ENCODE data around the gene ZNF274.

The ZNF274 gene

DNA sequence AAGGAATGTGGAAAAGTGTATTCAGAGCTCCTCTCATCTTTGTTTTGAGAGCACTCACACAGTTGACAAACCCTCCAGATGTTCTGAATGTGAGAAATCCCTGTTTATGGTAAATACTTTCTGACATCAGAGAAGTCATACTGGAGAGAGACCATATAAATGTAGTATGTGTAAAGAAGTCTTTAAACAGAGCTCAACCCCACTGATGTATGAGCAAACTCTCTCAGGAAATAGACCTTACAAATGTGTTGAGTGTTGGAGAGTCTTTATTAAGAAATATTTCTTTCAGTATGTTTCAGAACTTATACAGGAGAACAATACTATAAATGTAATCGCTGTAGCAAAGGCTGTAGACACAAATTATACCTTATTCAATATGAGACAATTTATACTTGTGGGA, 16.6 kb upstream of the ZNF274 start:
- Histone ChIP-seq H3K36me3 (ENCODE audit: control insufficient read depth, insufficient read depth, low read length) (no peaks in the 10 kb centered on the region), H3K4me3 (ENCODE audit: low read length) (no peak overlapping the region), H3K27me3 (ENCODE audit: control insufficient read depth, insufficient read depth, low read length) (no peaks in the 10 kb centered on the region), H3K4me1 (ENCODE audit: control insufficient read depth, insufficient read depth, low read length) (no peaks in the 10 kb centered on the region), H3K27ac (ENCODE audit: low read length) (no peak overlapping the region), H3K9me3 (ENCODE audit: control insufficient read depth, insufficient read depth, low read length) (peaks cover 4% of the 10 kb centered on the region)
- DNase-seq (ENCODE audit: low read depth, low spot score), result no peak
- no CpG with 5 or more reads among the region's 1 CpG for WGBS (ENCODE audit: insufficient coverage, insufficient read length)

GRCh38 chr19:58166708-58167280, 16.1 kb upstream of the ZNF274 start:
- Histone ChIP-seq H3K27ac (ENCODE audit: low read length) (no peak overlapping the region), H3K4me1 (ENCODE audit: control insufficient read depth, insufficient read depth, low read length) (no peaks in the 10 kb centered on the region), H3K9me3 (ENCODE audit: control insufficient read depth, insufficient read depth, low read length) (peaks cover 4% of the 10 kb centered on the region), H3K36me3 (ENCODE audit: control insufficient read depth, insufficient read depth, low read length) (no peaks in the 10 kb centered on the region), H3K4me3 (ENCODE audit: low read length) (no peak overlapping the region), H3K27me3 (ENCODE audit: control insufficient read depth, insufficient read depth, low read length) (no peaks in the 10 kb centered on the region)
- no peak for DNase-seq (ENCODE audit: low read depth, low spot score)
- WGBS (ENCODE audit: insufficient coverage, insufficient read length), result no CpG with 5 or more reads among the region's 4 CpGs

GRCh38 chr19:58170860-58171259, 12.0 kb upstream of the ZNF274 start:
- no CpG with 5 or more reads among the region's 1 CpG for WGBS (ENCODE audit: insufficient coverage, insufficient read length)
- Histone ChIP-seq H3K27me3 (ENCODE audit: control insufficient read depth, insufficient read depth, low read length) (no peaks in the 10 kb centered on the region), H3K27ac (ENCODE audit: low read length) (no peak overlapping the region), H3K9me3 (ENCODE audit: control insufficient read depth, insufficient read depth, low read length) (peaks cover 7% of the 10 kb centered on the region), H3K4me1 (ENCODE audit: control insufficient read depth, insufficient read depth, low read length) (no peaks in the 10 kb centered on the region), H3K36me3 (ENCODE audit: control insufficient read depth, insufficient read depth, low read length) (no peaks in the 10 kb centered on the region), H3K4me3 (ENCODE audit: low read length) (no peak overlapping the region)
- no peak for DNase-seq (ENCODE audit: low read depth, low spot score)

DNA sequence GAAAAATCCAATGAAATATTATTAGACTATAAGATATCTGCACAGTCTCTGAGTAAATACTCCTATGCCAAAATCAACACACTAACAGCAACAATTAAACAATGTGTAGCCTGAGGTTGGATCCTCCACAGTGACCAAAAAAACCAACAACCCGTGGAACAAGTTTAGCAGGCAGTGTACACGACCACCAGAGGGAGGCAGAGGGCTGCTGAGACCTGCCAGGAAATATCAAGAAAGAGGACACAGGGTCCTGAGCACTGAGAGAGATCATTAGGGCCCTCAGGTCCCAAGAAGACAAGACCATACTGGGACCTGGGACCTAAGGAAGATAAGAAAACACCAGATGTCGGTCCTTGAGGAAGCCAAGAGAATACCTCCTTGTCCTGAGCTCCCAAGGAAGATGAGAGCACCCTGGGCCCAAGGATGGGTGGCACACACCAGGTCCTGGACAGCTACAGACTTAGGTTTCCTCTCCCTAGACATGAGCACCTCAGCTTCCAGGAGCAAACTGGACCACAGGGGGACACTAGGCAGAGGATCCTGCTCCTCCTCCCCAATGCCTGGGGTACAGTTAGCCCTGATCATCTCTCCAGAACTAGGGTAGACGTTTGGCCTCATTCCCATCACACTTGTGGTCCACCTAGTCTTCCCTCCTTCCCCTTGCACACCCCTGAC, 822 bp upstream of the ZNF274 start:
- 0 out of 2 replicates have a peak, but pooled peaks cover 2% of the 10 kb centered on the region for H3K4me1 ChIP-seq (ENCODE audit: control insufficient read depth, insufficient read depth, low read length)
- WGBS (ENCODE audit: insufficient coverage, insufficient read length), result no CpG with 5 or more reads among the region's 4 CpGs
- H3K27ac ChIP-seq (ENCODE audit: low read length), result no peak overlapping the region
- H3K4me3 ChIP-seq (ENCODE audit: low read length), result peak overlapping the region; percentile 24; the same call in 1 of the 2 replicates
- peaks cover 6% of the 10 kb centered on the region; the same call in 1 of the 2 replicates for H3K36me3 ChIP-seq (ENCODE audit: control insufficient read depth, insufficient read depth, low read length)
- no peaks in the 10 kb centered on the region for H3K9me3 ChIP-seq (ENCODE audit: control insufficient read depth, insufficient read depth, low read length)
- peak; percentile 48 for DNase-seq (ENCODE audit: low read depth, low spot score)
- no peaks in the 10 kb centered on the region for H3K27me3 ChIP-seq (ENCODE audit: control insufficient read depth, insufficient read depth, low read length)

- no peak for DNase-seq (ENCODE audit: low read depth, low spot score)
- Histone ChIP-seq H3K36me3 (ENCODE audit: control insufficient read depth, insufficient read depth, low read length) (peaks cover 10% of the 10 kb centered on the region; the same call in 1 of the 2 replicates), H3K4me3 (ENCODE audit: low read length) (peak overlapping the region; percentile 24; the same call in 1 of the 2 replicates), H3K9me3 (ENCODE audit: control insufficient read depth, insufficient read depth, low read length) (no peaks in the 10 kb centered on the region), H3K27ac (ENCODE audit: low read length) (no peak overlapping the region), H3K27me3 (ENCODE audit: control insufficient read depth, insufficient read depth, low read length) (no peaks in the 10 kb centered on the region), H3K4me1 (ENCODE audit: control insufficient read depth, insufficient read depth, low read length) (0 out of 2 replicates have a peak, but pooled peaks cover 2% of the 10 kb centered on the region)
- WGBS (ENCODE audit: insufficient coverage, insufficient read length), result no CpG with 5 or more reads among the region's 17 CpGs
Measured at GRCh38 chr19:58182577-58182988, 278 bp upstream of the ZNF274 start.

DNA sequence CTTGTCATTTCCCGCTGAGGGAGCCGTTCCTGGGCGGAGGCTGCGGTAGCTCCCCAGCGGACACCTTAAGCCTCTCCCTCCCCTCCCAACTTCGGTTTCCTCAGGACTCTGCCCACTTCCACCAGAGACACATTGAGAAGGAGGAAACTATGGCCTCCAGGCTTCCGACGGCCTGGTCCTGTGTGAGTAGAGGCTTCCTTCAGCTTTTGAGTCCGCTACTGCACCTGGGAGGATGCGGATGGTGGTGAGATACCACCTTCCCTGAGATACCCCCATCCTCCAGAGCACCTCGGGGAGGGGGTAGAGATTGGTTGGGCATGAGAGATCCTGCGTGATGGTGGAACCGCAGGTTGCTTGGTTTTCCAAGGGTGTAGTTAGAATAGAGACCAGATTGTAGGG, 955 bp downstream of the ZNF274 start:
- Histone ChIP-seq H3K36me3 (ENCODE audit: control insufficient read depth, insufficient read depth, low read length) (peaks cover 12% of the 10 kb centered on the region; the same call in 1 of the 2 replicates), H3K27me3 (ENCODE audit: control insufficient read depth, insufficient read depth, low read length) (no peaks in the 10 kb centered on the region), H3K4me3 (ENCODE audit: low read length) (peak overlapping the region; percentile 90), H3K4me1 (ENCODE audit: control insufficient read depth, insufficient read depth, low read length) (0 out of 2 replicates have a peak, but pooled peaks cover 2% of the 10 kb centered on the region), H3K27ac (ENCODE audit: low read length) (no peak overlapping the region), H3K9me3 (ENCODE audit: control insufficient read depth, insufficient read depth, low read length) (no peaks in the 10 kb centered on the region)
- no peak for DNase-seq (ENCODE audit: low read depth, low spot score)
- WGBS (ENCODE audit: insufficient coverage, insufficient read length), result no CpG with 5 or more reads among the region's 13 CpGs

GRCh38 chr19:58196901-58197616, 14.2 kb downstream of the ZNF274 start:
- Histone ChIP-seq H3K27ac (ENCODE audit: low read length) (no peak overlapping the region), H3K4me1 (ENCODE audit: control insufficient read depth, insufficient read depth, low read length) (no peaks in the 10 kb centered on the region), H3K36me3 (ENCODE audit: control insufficient read depth, insufficient read depth, low read length) (peaks cover 34% of the 10 kb centered on the region), H3K4me3 (ENCODE audit: low read length) (no peak overlapping the region), H3K27me3 (ENCODE audit: control insufficient read depth, insufficient read depth, low read length) (0 out of 2 replicates have a peak, but pooled peaks cover 1% of the 10 kb centered on the region), H3K9me3 (ENCODE audit: control insufficient read depth, insufficient read depth, low read length) (peaks cover 20% of the 10 kb centered on the region)
- DNase-seq (ENCODE audit: low read depth, low spot score), result no peak
- WGBS (ENCODE audit: insufficient coverage, insufficient read length), result no CpG with 5 or more reads among the region's 6 CpGs

- WGBS (ENCODE audit: insufficient coverage, insufficient read length), result no CpG with 5 or more reads among the region's 49 CpGs
- H3K27ac ChIP-seq (ENCODE audit: low read length), result no peak overlapping the region
- no peaks in the 10 kb centered on the region for H3K27me3 ChIP-seq (ENCODE audit: control insufficient read depth, insufficient read depth, low read length)
- H3K36me3 ChIP-seq (ENCODE audit: control insufficient read depth, insufficient read depth, low read length), result peaks cover 21% of the 10 kb centered on the region
- no peaks in the 10 kb centered on the region for H3K4me1 ChIP-seq (ENCODE audit: control insufficient read depth, insufficient read depth, low read length)
- H3K4me3 ChIP-seq (ENCODE audit: low read length), result peak overlapping the region; percentile 78
- peak; percentile 66 for DNase-seq (ENCODE audit: low read depth, low spot score)
- H3K9me3 ChIP-seq (ENCODE audit: control insufficient read depth, insufficient read depth, low read length), result peaks cover 3% of the 10 kb centered on the region; the same call in 1 of the 2 replicates
Measured at GRCh38 chr19:58203814-58204475, 21.1 kb downstream of the ZNF274 start.

- Histone ChIP-seq H3K36me3 (ENCODE audit: control insufficient read depth, insufficient read depth, low read length) (peaks cover 25% of the 10 kb centered on the region), H3K27ac (ENCODE audit: low read length) (no peak overlapping the region), H3K4me1 (ENCODE audit: control insufficient read depth, insufficient read depth, low read length) (no peaks in the 10 kb centered on the region), H3K9me3 (ENCODE audit: control insufficient read depth, insufficient read depth, low read length) (peaks cover 3% of the 10 kb centered on the region; the same call in 1 of the 2 replicates), H3K4me3 (ENCODE audit: low read length) (peak overlapping the region; percentile 78; the same call in 1 of the 2 replicates), H3K27me3 (ENCODE audit: control insufficient read depth, insufficient read depth, low read length) (no peaks in the 10 kb centered on the region)
- DNase-seq (ENCODE audit: low read depth, low spot score), result no peak
- no CpG with 5 or more reads among the region's 15 CpGs for WGBS (ENCODE audit: insufficient coverage, insufficient read length)
Measured at GRCh38 chr19:58204566-58204965, 21.7 kb downstream of the ZNF274 start.

DNA sequence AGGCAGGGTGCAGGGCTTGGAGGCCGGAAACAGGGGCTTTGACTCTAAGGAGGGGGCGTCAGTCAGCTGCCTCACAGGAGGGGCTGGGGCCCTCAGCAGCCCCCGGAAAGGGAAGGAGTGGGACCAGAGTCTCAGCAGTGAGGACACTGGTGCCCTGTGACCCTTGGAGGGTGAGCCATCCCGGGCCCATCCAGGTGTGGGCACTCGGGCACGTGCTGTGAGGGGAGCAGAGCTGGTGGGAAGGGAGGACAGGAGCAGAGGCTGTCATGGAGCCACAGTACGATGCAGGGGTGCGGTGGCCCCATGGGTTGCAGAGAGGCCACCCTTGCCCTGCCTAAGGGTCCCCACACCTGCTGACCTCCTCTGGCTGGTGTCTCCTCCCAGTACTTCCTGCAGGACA, 26.7 kb downstream of the ZNF274 start:
- Histone ChIP-seq H3K9me3 (ENCODE audit: control insufficient read depth, insufficient read depth, low read length) (no peaks in the 10 kb centered on the region; the same call in 1 of the 2 replicates), H3K4me3 (ENCODE audit: low read length) (no peak overlapping the region), H3K4me1 (ENCODE audit: control insufficient read depth, insufficient read depth, low read length) (no peaks in the 10 kb centered on the region), H3K27ac (ENCODE audit: low read length) (no peak overlapping the region), H3K27me3 (ENCODE audit: control insufficient read depth, insufficient read depth, low read length) (no peaks in the 10 kb centered on the region), H3K36me3 (ENCODE audit: control insufficient read depth, insufficient read depth, low read length) (peaks cover 51% of the 10 kb centered on the region)
- no peak for DNase-seq (ENCODE audit: low read depth, low spot score)
- no CpG with 5 or more reads among the region's 8 CpGs for WGBS (ENCODE audit: insufficient coverage, insufficient read length)
